GOT3 (cell line): ENCODE measurements around the gene BACH1.
"Not testable (repeated sequence)": the region's sequence is repeated elsewhere in the genome, so short reads cannot be mapped to it uniquely, and the experiment has no call there.

Experiments used
- DNase-seq: peaks from one replicate; lab custom pipeline; 2025; ENCODE audit warnings: mixed read lengths; lab: John Stamatoyannopoulos, UW

Gene BACH1

DNA sequence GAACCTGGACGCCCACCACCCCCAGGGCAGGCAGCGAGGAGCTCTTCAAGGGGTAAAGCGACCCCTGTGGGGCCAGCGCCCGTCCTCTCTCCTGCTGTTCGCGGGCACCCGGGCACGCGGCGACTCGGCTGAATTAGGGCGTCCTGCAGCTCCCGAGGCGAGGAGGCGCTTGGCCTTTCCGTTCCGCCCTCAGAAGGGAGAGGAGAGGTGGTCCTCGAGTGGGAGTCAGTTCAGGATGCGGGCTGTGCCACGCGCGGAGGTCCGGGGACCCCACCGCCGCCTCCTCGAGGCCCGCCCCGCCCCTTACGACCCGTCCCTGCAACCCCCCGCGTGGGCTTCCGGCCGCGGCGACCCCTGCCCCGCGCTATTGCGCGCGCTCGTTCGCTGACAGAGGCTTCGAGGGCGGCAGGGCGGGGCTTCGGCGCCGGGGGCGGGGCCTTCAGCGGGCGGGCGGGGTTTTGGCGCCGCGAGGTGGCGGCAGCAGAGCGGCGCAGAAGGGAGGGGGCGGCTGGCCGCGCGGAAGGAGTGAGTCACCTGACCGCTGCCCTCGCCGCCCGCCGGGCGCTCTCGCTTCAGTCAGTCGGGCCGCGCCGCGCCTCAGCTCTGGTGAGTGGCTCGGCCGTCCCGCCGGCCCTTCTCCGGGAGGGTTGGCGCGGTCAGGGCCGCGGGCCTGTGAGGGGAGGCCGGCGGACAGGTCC lies at the start of gene BACH1:
BACH1 (plus strand) TSS at position 575 of the 698 bp plus-strand sequence. CDS start 22,359 bp downstream, outside the sequence.
- DNase-seq = peak; percentile 53

DNA sequence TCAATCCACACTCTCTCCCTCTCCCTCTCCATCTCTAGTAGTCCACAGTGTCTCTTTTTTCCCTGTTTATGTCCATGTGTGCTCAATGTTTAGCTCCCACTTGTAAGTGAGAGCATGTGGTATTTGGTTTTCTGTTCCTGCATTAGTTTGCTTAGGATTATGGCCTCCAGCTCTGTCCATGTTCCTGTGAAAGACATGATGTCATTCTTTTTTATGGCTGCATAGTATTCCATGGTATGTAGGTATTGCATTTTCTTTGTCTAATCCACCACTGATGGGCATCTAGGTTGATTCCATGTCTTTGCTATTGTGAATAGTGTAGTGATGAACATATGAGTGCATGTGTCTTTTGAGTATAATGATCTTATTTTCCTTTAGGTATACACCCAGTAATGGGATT lies 49.4 kb upstream of the BACH1 start:
- DNase-seq = not testable (repeated sequence)

DNA sequence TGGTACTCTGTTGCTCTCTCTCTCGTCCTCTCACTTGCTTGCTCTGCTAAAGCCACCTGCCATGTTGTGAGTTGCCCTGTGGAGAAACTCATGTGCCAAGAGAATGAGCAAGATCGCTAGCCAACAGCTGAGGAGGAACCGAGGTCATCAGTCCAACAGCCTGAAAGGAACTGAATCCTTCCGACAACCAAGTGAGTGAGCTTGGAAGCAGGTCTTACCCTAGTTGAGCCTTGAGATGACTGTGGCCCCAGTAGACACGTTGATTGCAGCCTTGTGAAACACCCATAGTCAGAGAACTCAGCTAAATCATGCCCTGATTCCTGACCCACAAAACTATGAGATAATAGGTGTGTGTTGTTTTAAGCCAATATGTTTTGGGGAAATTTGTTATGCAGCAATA lies 48.1 kb upstream of the BACH1 start:
- no peak for DNase-seq

DNA sequence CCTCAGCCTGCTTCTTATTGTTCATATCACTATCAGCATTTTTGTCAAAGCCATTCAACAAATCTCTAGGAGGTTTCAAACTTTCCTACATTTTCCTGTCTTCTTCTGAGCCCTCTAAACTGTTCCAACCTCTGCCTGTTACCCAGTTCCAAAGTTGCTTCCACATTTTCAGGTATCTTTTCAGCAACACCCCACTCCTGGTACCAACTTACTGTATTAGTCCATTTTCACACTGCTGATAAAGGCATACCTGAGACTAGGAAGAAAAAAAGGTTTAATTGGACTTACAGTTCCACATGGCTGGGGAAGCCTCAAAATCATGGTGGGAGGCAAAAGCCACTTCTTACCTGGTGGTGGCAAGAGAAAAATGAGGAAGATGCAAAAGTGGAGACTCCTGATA lies 44.9 kb upstream of the BACH1 start:
- not testable (repeated sequence) for DNase-seq

DNA sequence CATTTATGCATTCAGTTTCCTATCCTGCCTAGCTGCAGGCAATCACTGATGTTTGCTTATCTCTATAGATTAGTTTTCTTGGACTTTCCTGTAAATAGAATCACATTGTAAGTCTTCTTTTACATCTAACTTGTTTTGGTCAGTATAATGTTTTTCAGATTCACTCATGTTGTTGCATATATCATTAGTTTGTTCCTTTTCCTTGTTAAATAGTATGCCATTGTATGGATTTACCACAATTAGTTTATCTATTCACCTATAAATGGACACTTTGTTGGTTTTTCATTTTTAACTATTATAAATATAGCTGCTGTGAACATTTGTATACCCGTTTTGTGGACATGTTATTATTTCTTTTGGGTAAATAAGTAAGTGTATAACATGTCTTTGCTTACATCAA lies 44.2 kb upstream of the BACH1 start:
- no peak for DNase-seq

DNA sequence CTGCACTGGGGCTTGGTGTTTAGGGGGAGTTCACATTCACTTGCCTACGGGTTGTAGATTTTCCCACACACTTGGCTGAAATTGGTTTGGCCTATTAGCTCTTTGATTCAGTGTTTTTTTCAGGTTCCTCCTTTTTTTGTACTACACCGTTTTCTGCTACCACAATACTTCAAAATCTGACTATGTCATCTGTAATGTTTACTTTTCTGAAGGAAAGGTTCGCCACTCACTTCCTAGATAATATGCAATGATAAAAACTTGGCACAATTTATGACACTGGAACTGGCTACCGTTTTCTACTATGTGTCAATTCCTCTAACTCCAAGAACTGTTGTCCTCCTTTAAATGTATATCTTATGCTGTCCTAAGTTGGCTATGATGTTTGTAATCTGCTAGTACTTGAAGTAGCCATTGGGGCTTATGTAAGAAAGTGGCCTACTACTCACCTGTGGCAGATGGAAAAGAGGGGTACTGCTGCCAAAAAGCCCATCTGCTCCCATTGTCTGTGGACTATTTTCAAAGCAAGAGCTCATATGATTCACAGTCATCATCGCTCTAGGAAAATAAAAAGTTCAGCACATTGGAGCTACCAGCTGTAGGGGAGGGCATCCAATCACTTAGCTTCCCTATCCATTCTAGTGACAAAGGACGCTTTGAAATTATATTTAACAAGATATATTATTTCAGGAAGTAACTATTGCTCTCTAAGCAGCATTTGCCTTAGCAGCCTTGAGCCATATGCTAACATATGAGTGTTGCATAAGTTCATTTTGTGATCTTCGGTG lies 42.4 kb upstream of the BACH1 start:
- no peak for DNase-seq

DNA sequence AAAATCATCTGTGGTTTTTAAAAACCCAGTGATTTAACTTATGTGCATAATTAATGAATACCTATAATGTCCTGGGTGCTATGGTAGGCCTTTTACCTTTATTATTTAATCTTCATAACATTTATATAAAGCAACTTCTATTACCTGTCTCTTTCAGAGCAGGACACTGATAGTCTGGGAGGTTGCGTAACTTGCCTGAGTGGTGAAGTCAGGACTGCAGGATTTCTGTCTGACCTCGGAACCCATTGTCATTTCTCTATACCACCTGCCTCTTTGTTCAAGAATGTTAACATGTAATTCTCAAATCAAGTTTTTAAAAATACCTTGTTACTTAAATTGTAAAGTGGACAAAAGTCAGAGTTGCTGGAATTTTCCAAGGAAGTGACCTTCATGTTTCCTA lies 41.0 kb upstream of the BACH1 start:
- no peak for DNase-seq

DNA sequence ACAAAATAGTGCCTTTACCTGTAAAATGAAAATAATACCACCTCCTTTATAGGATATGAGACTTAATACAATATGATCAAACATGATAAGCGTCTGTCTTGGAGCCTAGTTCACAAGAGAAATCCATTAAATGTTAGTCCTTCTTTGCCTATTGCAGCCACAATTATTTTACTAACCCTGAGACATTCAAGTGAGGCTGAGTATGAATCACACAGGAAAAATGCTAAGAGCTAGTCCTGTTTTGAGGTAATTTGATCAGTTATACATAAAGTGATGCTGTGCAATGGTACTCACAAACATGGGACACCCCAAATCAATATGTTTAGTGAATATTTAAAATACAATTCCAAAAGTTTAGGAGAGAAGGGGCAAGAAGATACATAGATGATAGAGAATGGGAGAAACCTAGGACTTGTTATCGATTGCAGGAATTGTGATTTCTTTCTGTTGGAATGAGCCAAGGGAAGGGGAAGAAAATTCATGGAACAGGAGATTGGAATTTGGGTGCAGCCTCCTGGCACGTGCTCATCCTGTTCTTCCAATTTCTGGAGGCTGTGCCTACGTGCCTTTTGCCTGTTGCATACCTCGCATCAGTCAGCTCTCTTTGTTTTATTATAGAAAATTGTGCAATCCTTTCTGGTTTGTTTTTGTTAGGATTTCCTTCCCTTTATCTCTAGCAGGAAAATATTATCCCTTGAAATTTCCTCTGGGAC lies 39.9 kb upstream of the BACH1 start:
- no peak for DNase-seq

DNA sequence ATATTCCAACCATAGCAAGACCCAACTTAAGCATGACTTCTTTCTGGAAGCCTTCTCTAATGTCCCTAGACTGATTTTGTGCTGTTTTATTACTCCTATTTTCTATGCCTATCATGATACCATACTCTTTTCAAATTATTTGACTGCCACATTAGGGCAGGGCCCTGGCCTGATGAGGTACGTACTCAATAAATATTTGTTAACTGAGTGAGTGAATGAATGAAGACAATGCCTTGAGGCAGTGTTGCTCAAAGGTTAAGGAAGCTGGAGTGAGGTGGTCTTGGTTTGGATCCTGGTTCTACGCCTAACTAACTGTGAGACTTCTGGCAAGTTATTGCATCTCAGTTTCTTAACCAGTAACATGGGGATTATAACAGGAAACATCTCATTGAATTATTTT lies 38.3 kb upstream of the BACH1 start:
- no peak for DNase-seq

DNA sequence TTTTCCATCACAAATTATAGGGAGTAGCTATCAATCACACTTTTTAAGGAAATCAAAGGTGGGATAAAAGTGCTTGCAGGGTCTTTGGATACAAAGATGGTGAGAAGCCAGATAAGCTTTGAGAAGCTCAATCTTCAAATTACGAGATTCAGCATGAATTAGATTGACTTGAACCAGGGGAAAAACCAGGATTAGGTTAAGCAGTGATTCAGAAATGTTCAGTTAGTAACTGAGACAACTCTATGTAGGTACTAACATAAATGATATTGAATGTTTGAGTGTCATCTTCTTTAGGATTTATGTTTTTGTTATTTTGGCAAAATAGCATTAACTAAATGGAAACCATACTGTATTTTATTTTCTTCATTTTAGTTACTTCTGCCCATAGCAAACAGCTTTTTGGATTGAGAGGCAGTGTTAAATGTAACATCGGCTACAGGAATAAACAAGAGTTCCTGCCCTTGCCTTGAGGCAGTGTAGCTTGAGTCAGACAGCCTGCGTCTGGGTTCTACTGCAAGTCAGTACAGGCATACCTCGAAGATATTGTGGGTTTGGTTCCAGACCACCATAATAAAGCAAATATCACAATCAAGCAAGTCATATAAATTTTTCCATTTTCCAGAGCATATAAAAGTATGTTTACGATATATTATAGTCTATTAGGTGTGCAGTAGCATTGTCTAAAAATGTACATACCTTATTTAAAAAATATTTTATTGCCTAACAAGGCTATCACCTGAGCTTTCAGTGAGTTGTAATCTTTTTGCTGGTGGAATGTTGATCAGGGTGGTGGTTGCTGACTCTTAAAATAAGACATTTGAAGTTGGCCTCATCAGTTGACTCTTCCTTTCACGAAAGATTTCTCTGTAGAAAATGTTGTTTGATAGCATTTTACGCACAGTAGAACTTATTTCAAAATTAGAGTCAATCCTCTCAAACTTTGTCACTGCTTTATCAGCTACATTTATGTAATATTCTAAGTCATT lies 36.9 kb upstream of the BACH1 start:
- DNase-seq = no peak

DNA sequence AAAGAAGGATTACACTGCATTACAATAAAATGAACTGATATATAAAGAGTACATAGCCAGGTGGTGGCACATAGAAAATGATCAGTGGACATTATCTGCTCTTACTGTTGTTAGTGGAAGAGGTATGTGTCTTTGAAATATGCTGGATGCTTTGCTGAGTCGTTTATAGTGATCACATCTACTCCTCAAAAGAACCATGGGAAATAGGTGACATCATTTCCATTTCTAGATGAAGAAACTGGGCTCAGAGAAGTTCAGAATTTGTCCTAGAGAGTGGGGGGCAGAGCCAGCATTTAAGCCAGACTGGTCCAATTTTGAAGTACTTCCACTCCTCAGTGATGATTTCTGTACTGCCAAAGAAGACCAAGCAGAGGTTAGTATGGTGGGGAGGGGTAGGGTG lies 34.0 kb upstream of the BACH1 start:
- no peak for DNase-seq

DNA sequence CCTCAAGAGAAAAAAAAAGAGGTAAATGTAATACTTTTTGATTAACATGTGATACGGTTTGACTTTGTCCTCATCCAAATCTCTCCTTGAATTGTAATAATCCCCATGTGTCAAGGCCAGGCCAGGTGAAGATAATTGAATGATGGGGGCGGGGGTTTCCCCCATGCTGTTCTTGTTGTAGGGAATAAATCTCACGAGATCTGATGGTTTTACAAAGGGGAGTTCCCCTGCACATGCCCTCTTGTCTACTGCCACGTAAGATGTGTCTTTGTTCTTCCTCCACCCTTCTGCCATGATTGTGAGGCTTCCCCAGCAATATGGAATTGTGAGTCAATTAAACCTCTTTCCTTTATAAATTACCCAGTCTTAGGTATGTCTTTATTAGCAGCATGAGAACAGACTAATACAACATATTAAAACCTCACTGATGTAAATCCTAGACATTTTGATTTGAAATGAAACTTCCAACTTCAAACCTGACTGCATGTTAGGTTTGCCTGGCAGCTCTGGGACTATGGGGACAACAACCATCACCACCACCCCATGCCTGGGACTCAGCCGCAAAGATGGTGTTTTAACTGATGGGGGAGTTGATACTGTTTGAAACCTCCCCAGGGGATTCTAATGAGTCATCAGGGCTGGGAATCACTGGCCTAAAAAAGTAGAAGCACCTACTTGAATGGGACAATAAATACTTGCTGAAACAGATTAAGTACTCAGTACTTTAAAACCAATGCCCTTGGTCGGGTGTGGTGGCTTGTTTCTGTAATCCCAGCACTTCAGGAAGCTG lies 32.8 kb upstream of the BACH1 start:
- no peak for DNase-seq

DNA sequence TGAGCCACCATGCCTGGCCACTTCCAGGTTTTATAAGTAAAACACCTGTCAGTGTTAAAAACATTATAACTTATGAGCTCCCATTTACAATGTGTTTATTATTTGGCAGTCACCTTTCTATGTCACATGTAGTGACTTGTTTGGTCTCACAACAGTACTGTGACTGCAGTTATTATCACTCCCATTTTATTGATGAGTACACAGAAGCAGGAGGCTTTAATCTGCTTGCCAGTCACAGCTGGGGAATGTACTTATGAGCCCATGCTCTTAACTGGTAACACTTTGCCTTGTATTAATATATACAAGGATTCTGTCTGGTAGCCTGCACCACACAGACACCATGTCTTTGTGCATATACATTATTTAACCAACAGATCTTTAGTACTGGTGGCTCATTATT lies 31.1 kb upstream of the BACH1 start:
- DNase-seq = no peak

DNA sequence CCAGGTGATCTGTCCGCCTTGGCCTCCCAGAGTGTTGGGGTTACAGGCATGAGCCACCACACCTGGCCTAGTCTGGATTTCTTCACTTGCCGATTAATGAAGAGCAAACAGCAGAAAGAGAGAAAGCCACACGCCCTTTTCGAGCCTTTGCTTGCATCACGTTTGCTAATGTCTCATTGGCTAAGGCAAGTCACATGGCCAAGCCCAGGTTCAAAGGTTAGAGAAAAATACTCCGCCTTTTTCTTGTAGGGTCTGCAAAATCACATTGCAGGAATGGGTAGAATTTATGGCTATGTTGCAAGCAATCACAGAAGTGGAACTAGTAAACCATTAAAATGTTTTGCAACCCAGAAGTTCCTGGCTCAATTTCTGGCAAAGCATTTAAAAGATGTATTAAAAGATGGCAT lies 26.8 kb upstream of the BACH1 start:
- no peak for DNase-seq

DNA sequence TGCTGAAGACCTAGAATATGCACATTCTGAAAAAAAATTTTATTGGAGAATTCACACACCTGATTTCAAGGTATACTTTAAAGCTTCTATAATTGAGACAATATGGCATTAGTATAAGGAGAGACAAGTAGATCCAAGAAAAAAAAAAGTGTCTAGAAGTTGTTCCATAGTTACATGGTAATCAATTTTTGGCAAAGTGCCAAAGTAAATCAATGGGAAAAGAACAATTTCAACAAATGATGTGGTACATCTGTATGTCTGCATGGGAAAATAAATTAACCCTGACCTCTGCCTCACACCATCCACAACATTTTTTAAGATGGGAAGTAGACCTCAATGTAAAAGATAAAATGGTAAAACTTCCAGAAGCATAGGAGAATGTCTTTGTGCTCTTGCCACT lies 21.3 kb upstream of the BACH1 start:
- DNase-seq = no peak

DNA sequence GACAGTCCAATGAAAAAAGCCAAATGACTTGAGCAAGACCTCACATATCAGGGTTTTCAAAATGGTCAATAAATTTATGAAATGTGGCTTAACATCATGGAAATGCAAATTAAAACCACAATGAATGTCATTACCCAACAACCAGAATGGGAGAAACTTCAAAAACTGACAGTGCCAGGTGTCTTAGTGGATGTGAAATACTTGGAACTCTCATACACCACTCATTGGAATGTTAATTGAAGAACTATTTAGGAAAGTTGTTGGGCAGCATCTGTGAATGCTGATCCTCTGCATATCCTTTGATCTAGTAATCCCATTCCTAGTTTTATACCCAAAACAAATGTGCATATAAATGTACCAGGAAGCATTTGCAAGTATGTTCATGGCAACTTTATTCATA lies 19.2 kb upstream of the BACH1 start:
- DNase-seq = no peak

DNA sequence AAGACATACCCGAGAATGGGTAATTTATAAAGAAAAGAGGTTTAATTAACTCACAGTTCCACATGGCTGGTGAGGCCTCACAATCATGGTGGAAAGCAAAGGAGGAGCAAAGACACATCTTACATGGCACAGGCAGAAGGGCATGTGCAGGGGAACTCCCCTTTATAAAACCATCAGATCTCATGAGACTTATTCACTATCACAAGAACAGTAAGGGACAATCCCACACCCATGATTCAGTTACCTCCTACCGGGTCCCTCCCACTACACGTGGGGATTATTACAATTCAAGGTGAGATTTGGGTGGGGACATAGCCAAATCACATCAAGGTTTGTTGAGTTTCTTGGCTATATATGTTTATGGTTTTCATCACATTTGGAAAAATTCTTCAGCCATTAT lies 16.9 kb upstream of the BACH1 start:
- not testable (repeated sequence) for DNase-seq

DNA sequence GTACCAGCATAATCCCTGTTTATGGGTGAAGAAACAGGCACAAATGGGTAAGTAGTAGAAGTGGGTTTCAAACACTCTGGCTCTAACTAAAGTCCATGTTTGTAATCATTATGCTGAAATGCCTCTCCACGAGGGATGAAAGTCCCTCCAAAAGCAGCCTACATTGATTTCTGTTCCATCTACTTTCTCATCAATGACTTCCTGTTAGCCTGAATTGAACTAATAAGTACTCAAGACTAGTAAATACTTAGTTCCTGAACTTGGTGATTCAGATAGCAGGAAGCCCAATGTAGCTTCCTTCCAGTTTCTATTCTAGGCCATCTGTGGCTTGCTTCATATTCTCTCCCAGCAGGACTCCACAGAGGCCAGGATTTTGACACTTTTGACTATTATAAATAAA lies 11.3 kb upstream of the BACH1 start:
- no peak for DNase-seq

DNA sequence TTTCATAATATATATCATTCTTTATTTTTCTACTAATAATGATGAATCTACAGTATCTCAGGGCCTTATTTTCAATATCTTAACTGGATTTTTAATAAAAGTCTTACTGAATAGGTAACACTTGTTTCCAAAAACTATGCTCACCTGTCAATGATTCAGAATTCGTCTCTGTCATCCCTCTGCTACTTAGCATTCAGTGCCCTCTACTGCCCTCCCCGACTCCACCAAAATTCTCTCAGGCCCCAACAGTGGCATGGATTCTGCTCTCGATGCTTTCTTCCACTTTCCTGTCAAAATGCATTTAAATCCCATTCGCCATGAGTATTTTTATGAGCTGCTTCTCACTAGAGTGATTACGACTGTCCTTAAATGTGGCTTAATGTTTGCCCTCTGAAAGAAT lies 10.5 kb upstream of the BACH1 start:
- DNase-seq = no peak

DNA sequence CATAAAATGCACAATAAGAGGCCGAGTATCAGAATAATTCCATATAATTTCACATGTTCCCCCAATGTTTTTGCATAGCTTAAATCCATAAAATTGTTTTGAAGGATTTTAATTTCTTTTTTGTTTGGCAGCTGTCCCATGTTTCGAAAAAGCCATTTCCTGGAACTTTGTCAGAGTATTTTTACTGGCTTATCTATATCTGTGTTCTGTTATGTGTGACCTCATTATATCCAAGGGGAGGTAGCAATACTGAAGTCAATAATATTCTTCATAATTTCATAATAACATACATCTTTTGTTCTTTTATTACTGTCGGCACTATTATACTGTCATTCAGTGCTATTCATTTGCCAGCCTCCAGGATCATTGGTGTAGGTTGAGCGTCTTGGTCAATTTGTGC lies 9.4 kb upstream of the BACH1 start:
- no peak for DNase-seq

DNA sequence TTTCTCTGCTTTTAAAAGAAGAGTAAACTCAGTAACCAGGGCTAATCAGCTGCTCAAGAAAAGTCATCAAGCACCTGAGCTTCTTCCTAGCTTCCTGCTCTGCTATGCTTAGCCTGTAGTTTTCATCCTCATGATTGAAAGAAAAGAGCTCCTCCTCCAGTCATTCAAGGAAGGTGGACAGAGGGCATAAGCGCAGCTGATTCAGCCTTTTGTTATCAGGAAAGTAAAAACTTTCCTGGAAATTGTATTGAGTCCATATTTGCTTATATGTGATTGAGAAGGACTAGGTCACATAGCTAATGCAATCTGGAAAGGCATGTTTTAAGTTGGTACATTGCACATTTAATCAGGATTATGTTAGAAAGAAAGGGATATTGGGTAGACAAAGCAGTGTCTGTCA lies 8.5 kb upstream of the BACH1 start:
- DNase-seq = no peak
